HTR-8/SVneo (cell line): Measurements from ENCODE around the gene ADGRF1.
"Not testable (repeated sequence)": the region's sequence is repeated elsewhere in the genome, so short reads cannot be mapped to it uniquely, and the experiment has no call there.

ENCODE experiments used
- DNase-seq: peaks from one replicate; pipeline ENCODE4 v3.0.0; 2011; ENCODE audit warnings: low spot score, mixed read lengths; ENCODE audit not compliant: insufficient read length
- FAIRE-seq: peaks from 2 replicates; lab custom pipeline; 2011; peaks lifted over from hg19 to GRCh38; lab: Jason Lieb, UNC

The ADGRF1 gene

GRCh38 chr6:47062346-47062745 lies 20.2 kb upstream of the ADGRF1 start:
- FAIRE-seq: no peak
- no peak for DNase-seq

GRCh38 chr6:47061309-47062300 lies 19.5 kb upstream of the ADGRF1 start:
- FAIRE-seq (no peak), DNase-seq (no peak)

- DNase-seq: no peak
- no peak for FAIRE-seq
Observed at GRCh38 chr6:47059216-47059885, 17.2 kb upstream of the ADGRF1 start.

- no peak for DNase-seq
- no peak for FAIRE-seq
Observed at GRCh38 chr6:47057830-47058540, 15.9 kb upstream of the ADGRF1 start.

- DNase-seq (no peak), FAIRE-seq (no peak)
Observed at GRCh38 chr6:47056832-47057231, 14.7 kb upstream of the ADGRF1 start.

- DNase-seq, FAIRE-seq: not testable (repeated sequence)
Observed at GRCh38 chr6:47054302-47054701, 12.2 kb upstream of the ADGRF1 start.

GRCh38 chr6:47048638-47049037 lies 6.5 kb upstream of the ADGRF1 start:
- DNase-seq (no peak), FAIRE-seq (no peak)

GRCh38 chr6:47047479-47048407 lies 5.6 kb upstream of the ADGRF1 start:
- peak; percentile 70 for DNase-seq
- peak; percentile 87 for FAIRE-seq

GRCh38 chr6:47047097-47047478 lies 5.0 kb upstream of the ADGRF1 start:
- DNase-seq: no peak
- no peak for FAIRE-seq

- DNase-seq (no peak), FAIRE-seq (peak; percentile 13)
Observed at GRCh38 chr6:47044397-47044796, 2.3 kb upstream of the ADGRF1 start.

- FAIRE-seq: no peak
- no peak for DNase-seq
Observed at GRCh38 chr6:47043286-47043685, 1.2 kb upstream of the ADGRF1 start.

GRCh38 chr6:47041741-47042140 lies 391 bp downstream of the ADGRF1 start:
- FAIRE-seq: no peak
- no peak for DNase-seq

- peak; percentile 82 for FAIRE-seq
- DNase-seq: peak; percentile 86
Observed at GRCh38 chr6:47034926-47035325, 7.2 kb downstream of the ADGRF1 start.

GRCh38 chr6:47034421-47034820 lies 7.7 kb downstream of the ADGRF1 start:
- FAIRE-seq: no peak
- DNase-seq: no peak

- DNase-seq (no peak), FAIRE-seq (no peak)
Observed at GRCh38 chr6:47032974-47033765, 9.0 kb downstream of the ADGRF1 start.

- DNase-seq (no peak), FAIRE-seq (no peak)
Observed at GRCh38 chr6:47031656-47032055, 10.5 kb downstream of the ADGRF1 start.

- DNase-seq (no peak), FAIRE-seq (no peak)
Observed at GRCh38 chr6:47029865-47030561, 12.1 kb downstream of the ADGRF1 start.

GRCh38 chr6:47028835-47029360 lies 13.2 kb downstream of the ADGRF1 start:
- DNase-seq (no peak), FAIRE-seq (no peak)
